Astrocyte (in vitro differentiated cells and primary cell): ENCODE results near the gene TAF15. TPM values are rescaled to one million over a fixed set of nuclear protein-coding genes. Genes with fewer than 3 reads are reported as not detected.

Experiments used
- DNase-seq: peaks from one replicate; pipeline ENCODE4 v3.0.0-alpha.2; 2010; ENCODE audit warnings: low read depth
- FAIRE-seq: peaks from 2 replicates; lab custom pipeline; 2011; peaks lifted over from hg19 to GRCh38; lab: Jason Lieb, UNC
- H2AFZ ChIP-seq: 2 replicates; pipeline ENCODE4 v1.6.0; 2012; ENCODE audit warnings: low read depth, low read length, inconsistent platforms
- H3K27ac ChIP-seq: 2 replicates; pipeline ENCODE4 v1.5.1; 2011; ENCODE audit warnings: low read depth, low read length, inconsistent platforms
- H3K27me3 ChIP-seq: 2 replicates; pipeline ENCODE4 v1.6.0; 2011; ENCODE audit warnings: low read length, inconsistent platforms; ENCODE audit not compliant: insufficient read depth
- H3K36me3 ChIP-seq: 2 replicates; pipeline ENCODE4 v1.5.1; 2011; ENCODE audit warnings: low read length, inconsistent platforms; ENCODE audit not compliant: insufficient read depth
- H3K4me1 ChIP-seq: 2 replicates; pipeline ENCODE4 v1.5.1; 2011; ENCODE audit warnings: low read length, inconsistent platforms; ENCODE audit not compliant: insufficient read depth
- H3K4me2 ChIP-seq: 2 replicates; pipeline ENCODE4 v1.6.0; 2012; ENCODE audit warnings: low read length, inconsistent platforms
- H3K4me3 ChIP-seq: 2 replicates; pipeline ENCODE4 v1.5.1; 2011; ENCODE audit warnings: low read depth, mild to moderate bottlenecking, low read length, inconsistent platforms; ENCODE audit not compliant: insufficient read depth
- H3K79me2 ChIP-seq: 2 replicates; pipeline ENCODE4 v1.6.0; 2012; ENCODE audit warnings: mild to moderate bottlenecking, low read length, inconsistent platforms; ENCODE audit not compliant: insufficient read depth
- H3K9ac ChIP-seq: 2 replicates; pipeline ENCODE4 v1.6.0; 2012; ENCODE audit warnings: mild to moderate bottlenecking, low read length, inconsistent platforms
- H3K9me3 ChIP-seq: 2 replicates; pipeline ENCODE4 v1.5.1; 2012; ENCODE audit warnings: low read depth, mild to moderate bottlenecking, low read length, inconsistent platforms; ENCODE audit not compliant: insufficient read depth
- H4K20me1 ChIP-seq: 2 replicates; pipeline ENCODE4 v1.6.0; 2012; ENCODE audit warnings: low read length, inconsistent platforms; ENCODE audit not compliant: insufficient read depth
- H3K27ac Mint-ChIP-seq: one replicate; pipeline ENCODE4 v1.8.0; 2021; ENCODE audit warnings: mild to moderate bottlenecking, mixed read lengths; ENCODE audit not compliant: unreplicated experiment
- H3K27me3 Mint-ChIP-seq: one replicate; pipeline ENCODE4 v1.8.0; 2021; ENCODE audit warnings: low read depth, mixed read lengths; ENCODE audit not compliant: unreplicated experiment
- H3K36me3 Mint-ChIP-seq: one replicate; pipeline ENCODE4 v1.8.0; 2021; ENCODE audit warnings: low read depth, mixed read lengths; ENCODE audit not compliant: unreplicated experiment
- H3K4me1 Mint-ChIP-seq: one replicate; pipeline ENCODE4 v1.8.0; 2021; ENCODE audit warnings: low read depth, mixed read lengths; ENCODE audit not compliant: unreplicated experiment
- H3K4me3 Mint-ChIP-seq: one replicate; pipeline ENCODE4 v1.8.0; 2021; ENCODE audit warnings: mild to moderate bottlenecking, moderate library complexity, mixed read lengths; ENCODE audit not compliant: unreplicated experiment
- H3K9me3 Mint-ChIP-seq: one replicate; pipeline ENCODE4 v1.8.0; 2021; ENCODE audit warnings: mild to moderate bottlenecking, mixed read lengths; ENCODE audit not compliant: unreplicated experiment
- EZH2 ChIP-seq: IDR thresholded peaks from 2 replicates; pipeline ENCODE4 v1.6.1; 2012; ENCODE audit warnings: mild to moderate bottlenecking, low read length, inconsistent platforms; ENCODE audit not compliant: insufficient read depth
- total RNA-seq: library from RNA; stranded (reverse); gene quantifications from 2 replicates; pipeline ENCODE4 v1.2.1, GENCODE V29; 2021
- TF ChIP-seq, protein P1 (sequence below): IDR thresholded peaks from 2 replicates; pipeline ENCODE4 v1.5.1; 2011; ENCODE audit warnings: low read depth, mild to moderate bottlenecking, inconsistent platforms, low read length, moderate library complexity; ENCODE audit not compliant: insufficient read depth

The TAF15 gene
- total RNA-seq, 1 donor from 2014 or later: 156 TPM

DNA sequence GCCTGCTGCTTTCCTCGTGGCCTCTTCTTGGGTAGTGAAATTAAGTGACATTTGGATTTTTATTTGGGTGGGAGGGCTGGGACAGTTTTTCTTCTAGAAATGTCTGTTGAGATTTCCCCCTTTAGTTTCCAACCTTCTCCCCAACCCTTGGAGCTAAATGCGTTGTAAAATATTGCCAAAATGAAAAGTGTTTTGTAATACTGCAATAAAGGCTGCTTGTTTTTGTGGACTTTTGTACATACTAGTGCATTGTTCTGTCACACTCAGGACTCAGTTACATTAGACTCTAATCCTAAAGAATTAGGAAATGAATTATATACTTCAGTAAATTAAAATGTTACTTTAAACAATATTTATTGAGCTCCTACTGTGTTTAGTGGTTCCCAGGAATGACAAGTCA is 37.7 kb downstream of the TAF15 start:
- no peak overlapping the region for H3K9ac ChIP-seq
- H2AFZ ChIP-seq: no peak overlapping the region
- Mint-ChIP-seq H3K27ac (no peak overlapping the region), H3K9me3 (no peaks in the 10 kb centered on the region), H3K36me3 (peaks cover 12% of the 10 kb centered on the region), H3K4me3 (no peak overlapping the region), H3K4me1 (peaks cover 14% of the 10 kb centered on the region), H3K27me3 (no peaks in the 10 kb centered on the region)
- H3K27ac ChIP-seq: no peak overlapping the region
- DNase-seq (no peak), FAIRE-seq (no peak)
- peaks cover 61% of the 10 kb centered on the region for H4K20me1 ChIP-seq
- H3K27me3 ChIP-seq: no peaks in the 10 kb centered on the region
- H3K36me3 ChIP-seq: peaks cover 43% of the 10 kb centered on the region
- H3K4me3 ChIP-seq: no peak overlapping the region
- TF ChIP-seq EZH2: no peak
- TF ChIP-seq, protein P1, sequence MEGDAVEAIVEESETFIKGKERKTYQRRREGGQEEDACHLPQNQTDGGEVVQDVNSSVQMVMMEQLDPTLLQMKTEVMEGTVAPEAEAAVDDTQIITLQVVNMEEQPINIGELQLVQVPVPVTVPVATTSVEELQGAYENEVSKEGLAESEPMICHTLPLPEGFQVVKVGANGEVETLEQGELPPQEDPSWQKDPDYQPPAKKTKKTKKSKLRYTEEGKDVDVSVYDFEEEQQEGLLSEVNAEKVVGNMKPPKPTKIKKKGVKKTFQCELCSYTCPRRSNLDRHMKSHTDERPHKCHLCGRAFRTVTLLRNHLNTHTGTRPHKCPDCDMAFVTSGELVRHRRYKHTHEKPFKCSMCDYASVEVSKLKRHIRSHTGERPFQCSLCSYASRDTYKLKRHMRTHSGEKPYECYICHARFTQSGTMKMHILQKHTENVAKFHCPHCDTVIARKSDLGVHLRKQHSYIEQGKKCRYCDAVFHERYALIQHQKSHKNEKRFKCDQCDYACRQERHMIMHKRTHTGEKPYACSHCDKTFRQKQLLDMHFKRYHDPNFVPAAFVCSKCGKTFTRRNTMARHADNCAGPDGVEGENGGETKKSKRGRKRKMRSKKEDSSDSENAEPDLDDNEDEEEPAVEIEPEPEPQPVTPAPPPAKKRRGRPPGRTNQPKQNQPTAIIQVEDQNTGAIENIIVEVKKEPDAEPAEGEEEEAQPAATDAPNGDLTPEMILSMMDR: no peak
- no peaks in the 10 kb centered on the region for H3K9me3 ChIP-seq
- H3K79me2 ChIP-seq: peaks cover 8% of the 10 kb centered on the region
- H3K4me2 ChIP-seq: no peak overlapping the region
- no peaks in the 10 kb centered on the region for H3K4me1 ChIP-seq

DNA sequence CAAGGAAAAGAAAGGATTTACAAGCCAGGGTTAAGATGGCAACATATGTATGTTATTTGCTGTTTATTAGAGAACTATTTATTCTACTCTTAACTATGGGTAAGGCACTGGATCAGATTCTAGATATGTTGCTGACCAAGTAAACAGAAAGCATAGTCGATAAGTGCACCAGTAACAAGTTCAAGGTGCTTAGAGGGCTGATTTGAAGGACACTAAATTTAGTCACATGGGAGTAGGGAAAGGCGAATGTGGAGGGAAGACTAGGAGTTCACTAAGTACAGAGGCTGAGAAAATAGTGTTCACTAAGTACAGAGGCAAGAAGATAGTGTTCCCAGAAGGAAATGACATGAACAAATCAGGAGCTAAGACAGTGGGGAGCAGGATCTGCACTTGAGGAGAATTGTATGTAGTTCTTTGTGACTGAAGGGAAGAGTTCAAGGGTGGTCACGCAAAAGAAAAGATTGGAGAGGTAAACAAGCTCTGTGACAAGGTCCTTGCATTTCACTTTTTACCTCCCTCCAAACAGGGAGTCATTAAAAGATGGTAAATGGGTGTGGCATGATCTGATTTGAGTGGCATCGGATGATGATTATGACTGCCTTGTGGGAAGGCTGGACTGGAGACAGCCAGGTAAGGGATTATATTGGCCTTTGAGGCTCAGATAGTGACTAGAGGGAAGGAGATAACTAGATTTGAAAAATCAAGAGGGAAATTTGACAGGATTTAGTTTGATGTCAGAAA is 38.5 kb downstream of the TAF15 start:
- Histone ChIP-seq H3K4me2 (no peak overlapping the region), H3K36me3 (peaks cover 38% of the 10 kb centered on the region), H3K9ac (no peak overlapping the region), H3K27me3 (no peaks in the 10 kb centered on the region), H3K79me2 (peaks cover 4% of the 10 kb centered on the region), H3K9me3 (no peaks in the 10 kb centered on the region), H3K4me1 (no peaks in the 10 kb centered on the region), H2AFZ (no peak overlapping the region), H4K20me1 (peaks cover 53% of the 10 kb centered on the region), H3K27ac (no peak overlapping the region), H3K4me3 (no peak overlapping the region)
- Mint-ChIP-seq H3K36me3 (peaks cover 12% of the 10 kb centered on the region), H3K27ac (no peak overlapping the region), H3K9me3 (no peaks in the 10 kb centered on the region), H3K27me3 (no peaks in the 10 kb centered on the region), H3K4me3 (no peak overlapping the region), H3K4me1 (peaks cover 12% of the 10 kb centered on the region)
- DNase-seq (no peak), FAIRE-seq (no peak)
- TF ChIP-seq EZH2: no peak

DNA sequence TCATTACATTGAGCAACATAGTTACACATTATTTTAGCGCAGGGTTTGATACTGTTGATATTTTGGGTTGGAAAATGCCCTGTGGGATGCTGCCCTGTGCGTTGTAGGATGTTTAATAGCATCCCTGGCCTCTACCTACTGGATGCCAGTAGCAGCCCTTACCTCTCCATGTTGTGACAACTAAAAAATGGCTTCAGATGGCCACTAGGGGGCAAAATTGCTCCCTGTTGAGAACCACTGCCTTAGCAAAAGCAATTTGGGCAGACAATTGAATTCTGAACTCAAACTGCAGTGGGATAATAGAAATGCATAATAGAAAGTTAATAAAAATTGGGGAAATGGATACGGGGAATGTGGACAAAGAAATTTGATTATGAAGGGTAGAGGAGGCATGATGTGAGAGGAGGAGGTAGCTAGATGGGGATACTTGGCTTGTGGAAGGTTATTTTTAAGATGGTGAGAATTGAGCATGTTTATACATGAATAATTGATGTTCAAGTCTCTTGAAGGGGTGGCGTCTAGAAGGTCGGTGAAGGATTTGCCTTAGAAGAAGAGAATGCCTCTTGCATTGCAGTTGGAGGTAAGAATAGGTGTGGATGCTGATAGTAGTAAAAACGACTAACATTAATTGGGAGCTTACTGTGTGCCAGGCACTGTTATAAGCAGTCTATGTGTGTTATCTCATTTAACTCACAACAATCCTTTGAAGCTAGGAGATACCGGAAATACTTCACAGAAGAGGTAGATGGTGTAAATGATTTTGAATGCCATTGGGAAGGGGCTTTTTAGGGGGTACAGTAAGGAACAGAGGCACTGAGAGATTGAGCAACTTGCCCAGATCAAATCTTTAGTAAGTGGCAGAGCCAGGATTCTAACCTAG is 40.4 kb downstream of the TAF15 start:
- DNase-seq (peak; percentile 36), FAIRE-seq (no peak)
- Histone ChIP-seq H3K4me3 (no peak overlapping the region), H2AFZ (no peak overlapping the region), H4K20me1 (peaks cover 42% of the 10 kb centered on the region), H3K9me3 (no peaks in the 10 kb centered on the region), H3K36me3 (peaks cover 27% of the 10 kb centered on the region), H3K9ac (no peak overlapping the region), H3K27ac (no peak overlapping the region), H3K4me2 (no peak overlapping the region), H3K4me1 (no peaks in the 10 kb centered on the region), H3K27me3 (no peaks in the 10 kb centered on the region), H3K79me2 (no peaks in the 10 kb centered on the region)
- Mint-ChIP-seq H3K27me3 (no peaks in the 10 kb centered on the region), H3K4me3 (peak overlapping the region; percentile 20), H3K4me1 (peaks cover 12% of the 10 kb centered on the region), H3K9me3 (no peaks in the 10 kb centered on the region), H3K36me3 (peaks cover 4% of the 10 kb centered on the region), H3K27ac (no peak overlapping the region)
- TF ChIP-seq, protein P1: peak; percentile 83
- TF ChIP-seq EZH2: no peak
